Caco-2 (cell line): Measurements from ENCODE around the gene HOXA1. TPM values are rescaled to one million over a fixed set of nuclear protein-coding genes. Genes with fewer than 3 reads are reported as not detected.

ENCODE experiments used
- BruUV-seq: library from RNA; stranded (reverse); fragments of 400-500 nt; replicated peaks from 2 replicates; lab custom pipeline; 2021; lab: Mats Ljungman, UMichigan
- CTCF ChIA-PET: fragments of 300-600 bp; sonication (Branson Sonifier 250); formaldehyde crosslinking; loops from one replicate; lab custom pipeline; 2022; ENCODE audit warnings: antibody characterized with exemption; lab: Charles Lee
- POLR2A ChIA-PET: fragments of 300-600 bp; sonication (Branson Sonifier 250); formaldehyde crosslinking; loops from one replicate; lab custom pipeline; 2022; ENCODE audit warnings: antibody characterized with exemption; lab: Charles Lee
- DNase-seq, 2 experiments: peaks; one replicate each; pipeline versions ENCODE4 v3.0.0 to v3.0.0-alpha.2; 2020 to 2022
- H3K27me3 ChIP-seq: replicated peaks from 2 replicates; pipeline ENCODE4 v1.6.0; 2011; ENCODE audit warnings: low read length; ENCODE audit not compliant: control insufficient read depth, insufficient read depth
- H3K36me3 ChIP-seq: 2 replicates; pipeline ENCODE4 v1.5.1; 2011; ENCODE audit warnings: low read length; ENCODE audit not compliant: control insufficient read depth, insufficient read depth
- H3K4me1 ChIP-seq: fragments of 250-450 bp; sonication (Bioruptor Pico); 2 replicates; pipeline ENCODE4 v1.5.1; 2020; ENCODE audit warnings: mild to moderate bottlenecking
- H3K4me3 ChIP-seq: 2 replicates; pipeline ENCODE4 v1.5.1; 2011; ENCODE audit warnings: low read depth, mild to moderate bottlenecking, control low read depth, low read length
- H3K9me3 ChIP-seq: fragments of 250-450 bp; sonication (Bioruptor Pico); 2 replicates; pipeline ENCODE4 v1.5.1; 2020; ENCODE audit warnings: mild to moderate bottlenecking, moderate library complexity
- H3K27ac Mint-ChIP-seq: one replicate; pipeline ENCODE4 v1.8.0; 2022; ENCODE audit warnings: mixed read lengths; ENCODE audit not compliant: unreplicated experiment
- H3K27me3 Mint-ChIP-seq: one replicate; pipeline ENCODE4 v1.8.0; 2022; ENCODE audit warnings: mixed read lengths; ENCODE audit not compliant: insufficient read depth, unreplicated experiment
- H3K36me3 Mint-ChIP-seq: one replicate; pipeline ENCODE4 v1.8.0; 2022; ENCODE audit warnings: mild to moderate bottlenecking, mixed read lengths; ENCODE audit not compliant: insufficient read depth, unreplicated experiment
- H3K4me1 Mint-ChIP-seq: one replicate; pipeline ENCODE4 v1.8.0; 2022; ENCODE audit warnings: low read depth, mixed read lengths; ENCODE audit not compliant: unreplicated experiment
- H3K4me3 Mint-ChIP-seq: one replicate; pipeline ENCODE4 v1.8.0; 2022; ENCODE audit warnings: mild to moderate bottlenecking, moderate library complexity, mixed read lengths; ENCODE audit not compliant: unreplicated experiment
- H3K9me3 Mint-ChIP-seq: one replicate; pipeline ENCODE4 v1.8.0; 2022; ENCODE audit warnings: mixed read lengths; ENCODE audit not compliant: unreplicated experiment
- CTCF ChIP-seq, 2 experiments: fragments of 200-600 bp in 1 of 2; IDR thresholded peaks; 1 replicate in 1 of 2; 2 replicates in 1 of 2; pipeline versions ENCODE4 v1.5.1 to v1.8.0; 2011 to 2022; ENCODE audit warnings: antibody characterized with exemption in 1 of 2, control low read depth in 1 of 2, inconsistent platforms in 1 of 2, low read depth in 1 of 2, low read length in 1 of 2, mild to moderate bottlenecking in 1 of 2, moderate library complexity in 1 of 2; ENCODE audit not compliant: insufficient read depth in 1 of 2, severe bottlenecking in 1 of 2, unreplicated experiment in 1 of 2
- intact Hi-C: fragments of 100-400 bp; cut with micrococcal nuclease; formaldehyde crosslinking; loops from one replicate; pipeline ENCODE4 v1.10.0; 2022; ENCODE audit not compliant: unreplicated experiment
- total RNA-seq: library from RNA; stranded (reverse); gene quantifications from 2 replicates; pipeline ENCODE4 v1.2.3, GENCODE V29; 2022

HOXA1 gene
- total RNA-seq, 1 experiment from 2014 or later = 18.5 TPM

DNA sequence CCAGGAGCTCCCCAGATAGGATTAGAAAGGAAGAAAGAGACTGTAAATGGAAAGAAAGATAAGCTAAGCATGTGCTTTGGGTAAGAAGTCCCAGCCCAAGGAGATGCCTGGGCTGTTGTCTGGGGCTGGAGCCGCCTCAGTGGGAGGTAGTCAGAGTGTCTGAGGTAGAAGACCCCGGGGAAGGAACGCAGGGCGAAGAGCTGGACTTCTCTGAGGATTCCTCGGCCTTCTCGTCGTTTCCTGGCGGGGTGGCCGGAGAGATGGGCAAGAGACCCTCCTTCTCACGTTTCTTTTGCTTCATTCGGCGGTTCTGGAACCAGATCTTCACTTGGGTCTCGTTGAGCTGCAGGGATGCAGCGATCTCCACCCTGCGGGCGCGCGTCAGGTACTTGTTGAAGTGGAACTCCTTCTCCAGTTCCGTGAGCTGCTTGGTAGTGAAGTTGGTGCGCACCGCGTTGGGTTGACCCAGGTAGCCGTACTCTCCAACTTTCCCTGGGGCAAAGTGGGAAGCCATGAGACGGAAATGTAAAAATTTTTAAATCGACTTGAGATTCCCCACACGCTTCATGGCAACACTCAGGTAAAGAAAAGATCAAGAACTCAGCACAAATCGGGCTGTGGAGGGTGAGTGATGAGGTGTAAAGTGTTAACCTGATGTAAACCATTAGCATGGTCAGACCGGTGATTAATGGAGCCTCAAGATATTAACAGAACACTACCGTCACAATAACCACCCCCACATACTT is 1.3 kb downstream of the HOXA1 start:
- no peaks in the 10 kb centered on the region for H3K9me3 Mint-ChIP-seq
- CTCF ChIA-PET = interaction anchor here (1.1 kb wide), 1 partner anchor 17 kb away, joined by 3 read pairs; no protein-coding TSS in a partner anchor

GRCh38 chr7:27093184-27093895 is 2.5 kb downstream of the HOXA1 start:
- Mint-ChIP-seq H3K4me3 (peak overlapping the region; percentile 87), H3K4me1 (peaks cover 56% of the 10 kb centered on the region), H3K27ac (no peak overlapping the region), H3K27me3 (no peaks in the 10 kb centered on the region), H3K9me3 (no peaks in the 10 kb centered on the region), H3K36me3 (peaks cover 8% of the 10 kb centered on the region)
- no peaks in the 10 kb centered on the region for H3K27me3 ChIP-seq
- no peak for TF ChIP-seq CTCF (IDR thresholded peaks at IDR 0.05; ENCODE audit: insufficient read depth in 1 of 2, low read depth in 1 of 2, low read length in 1 of 2, severe bottlenecking in 1 of 2, unreplicated experiment in 1 of 2)
- no peaks in the 10 kb centered on the region for H3K9me3 ChIP-seq
- intact Hi-C loops = no loop called here
- CTCF ChIA-PET = no interaction called here
- POLR2A ChIA-PET = no interaction called here
- DNase-seq = no peak
- H3K36me3 ChIP-seq = no peaks in the 10 kb centered on the region
- no TSS peak for BruUV-seq
- peaks cover 17% of the 10 kb centered on the region for H3K4me1 ChIP-seq
- H3K4me3 ChIP-seq = no peak overlapping the region

More for the DNA sequence above, 1.3 kb downstream of the HOXA1 start:
- Histone ChIP-seq H3K9me3 (no peaks in the 10 kb centered on the region), H3K36me3 (no peaks in the 10 kb centered on the region), H3K27me3 (no peaks in the 10 kb centered on the region), H3K4me3 (no peak overlapping the region), H3K4me1 (peaks cover 17% of the 10 kb centered on the region)
- BruUV-seq = no TSS peak
- intact Hi-C loops = no loop called here
- no peaks in the 10 kb centered on the region for H3K27me3 Mint-ChIP-seq
- POLR2A ChIA-PET = interaction anchor here (0.6 kb wide), 1 partner anchor 45 kb away, joined by 3 read pairs; no protein-coding TSS in a partner anchor
- peak overlapping the region; percentile 87 for H3K4me3 Mint-ChIP-seq
- H3K4me1 Mint-ChIP-seq = peaks cover 57% of the 10 kb centered on the region
- peak overlapping the region; percentile 74 for H3K27ac Mint-ChIP-seq
- no peak for TF ChIP-seq CTCF (IDR thresholded peaks at IDR 0.05; ENCODE audit: insufficient read depth in 1 of 2, low read depth in 1 of 2, low read length in 1 of 2, severe bottlenecking in 1 of 2, unreplicated experiment in 1 of 2)
- DNase-seq = no peak
- H3K36me3 Mint-ChIP-seq = peaks cover 19% of the 10 kb centered on the region

DNA sequence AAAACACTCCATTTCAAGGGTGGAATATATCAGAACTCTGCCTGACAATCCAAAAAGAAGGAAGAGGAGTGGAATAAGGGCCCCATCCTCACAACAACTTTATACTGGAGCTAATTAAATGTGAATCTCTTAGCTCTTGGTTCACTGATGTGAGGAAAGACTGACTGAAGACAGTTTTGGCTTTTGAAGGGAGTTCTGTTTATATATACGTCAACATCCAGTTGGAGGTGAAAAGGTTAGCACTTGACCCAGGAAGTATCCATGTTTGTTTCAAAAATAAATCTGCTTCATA is 3.0 kb downstream of the HOXA1 start:
- Mint-ChIP-seq H3K9me3 (no peaks in the 10 kb centered on the region), H3K27me3 (no peaks in the 10 kb centered on the region), H3K36me3 (peaks cover 8% of the 10 kb centered on the region), H3K27ac (no peak overlapping the region), H3K4me1 (peaks cover 50% of the 10 kb centered on the region), H3K4me3 (no peak overlapping the region)
- Histone ChIP-seq H3K4me1 (peaks cover 12% of the 10 kb centered on the region), H3K4me3 (no peak overlapping the region), H3K36me3 (no peaks in the 10 kb centered on the region), H3K9me3 (no peaks in the 10 kb centered on the region), H3K27me3 (no peaks in the 10 kb centered on the region)
- no peak for DNase-seq
- ChIA-PET CTCF (no interaction called here), POLR2A (no interaction called here)
- no TSS peak for BruUV-seq
- intact Hi-C loops = no loop called here
- TF ChIP-seq CTCF (IDR thresholded peaks at IDR 0.05; ENCODE audit: insufficient read depth in 1 of 2, low read depth in 1 of 2, low read length in 1 of 2, severe bottlenecking in 1 of 2, unreplicated experiment in 1 of 2) = no peak
